Epithelial cell of esophagus (primary cell): ENCODE results near the gene DHDDS.

Experiments used
- DNase-seq: peaks from one replicate; pipeline ENCODE4 v3.0.0; 2010; ENCODE audit warnings: low read depth
- H3K4me3 ChIP-seq: 2 replicates; pipeline ENCODE4 v1.5.1; 2011; ENCODE audit warnings: mild to moderate bottlenecking, low read length, control low read depth
- CTCF ChIP-seq: IDR thresholded peaks from 2 replicates; pipeline ENCODE4 v1.5.1; 2011; ENCODE audit warnings: low read depth, mild to moderate bottlenecking, low read length, control low read depth, inconsistent platforms; ENCODE audit not compliant: insufficient read depth; ENCODE audit errors: missing control alignments

The DHDDS gene

DNA sequence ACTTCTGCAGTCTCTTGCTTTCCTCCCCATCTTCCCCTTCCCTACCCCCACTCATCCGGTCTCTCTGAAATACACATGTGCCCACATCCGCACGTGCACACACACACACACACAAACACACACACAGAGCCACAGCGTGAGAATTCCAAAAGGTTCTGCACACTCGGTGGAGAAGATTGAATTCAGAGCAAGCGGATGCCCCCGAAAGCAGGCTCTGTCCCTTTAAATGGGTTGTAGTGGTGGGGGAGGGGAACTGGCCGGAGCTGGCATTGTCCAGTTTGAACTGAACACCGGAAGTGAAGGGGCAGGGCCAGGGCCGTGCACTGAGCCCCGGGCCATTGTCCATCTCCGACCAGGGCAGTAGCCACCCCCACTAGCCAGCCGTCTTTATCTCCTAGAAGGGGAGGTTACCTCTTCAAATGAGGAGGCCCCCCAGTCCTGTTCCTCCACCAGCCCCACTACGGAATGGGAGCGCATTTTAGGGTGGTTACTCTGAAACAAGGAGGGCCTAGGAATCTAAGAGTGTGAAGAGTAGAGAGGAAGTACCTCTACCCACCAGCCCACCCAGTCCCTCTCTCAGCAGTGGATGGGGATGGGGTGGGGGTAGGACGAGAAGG lies 22.8 kb upstream of the DHDDS start:
- H3K4me3 ChIP-seq, result no peak overlapping the region
- TF ChIP-seq CTCF, result no peak
- no peak for DNase-seq

DNA sequence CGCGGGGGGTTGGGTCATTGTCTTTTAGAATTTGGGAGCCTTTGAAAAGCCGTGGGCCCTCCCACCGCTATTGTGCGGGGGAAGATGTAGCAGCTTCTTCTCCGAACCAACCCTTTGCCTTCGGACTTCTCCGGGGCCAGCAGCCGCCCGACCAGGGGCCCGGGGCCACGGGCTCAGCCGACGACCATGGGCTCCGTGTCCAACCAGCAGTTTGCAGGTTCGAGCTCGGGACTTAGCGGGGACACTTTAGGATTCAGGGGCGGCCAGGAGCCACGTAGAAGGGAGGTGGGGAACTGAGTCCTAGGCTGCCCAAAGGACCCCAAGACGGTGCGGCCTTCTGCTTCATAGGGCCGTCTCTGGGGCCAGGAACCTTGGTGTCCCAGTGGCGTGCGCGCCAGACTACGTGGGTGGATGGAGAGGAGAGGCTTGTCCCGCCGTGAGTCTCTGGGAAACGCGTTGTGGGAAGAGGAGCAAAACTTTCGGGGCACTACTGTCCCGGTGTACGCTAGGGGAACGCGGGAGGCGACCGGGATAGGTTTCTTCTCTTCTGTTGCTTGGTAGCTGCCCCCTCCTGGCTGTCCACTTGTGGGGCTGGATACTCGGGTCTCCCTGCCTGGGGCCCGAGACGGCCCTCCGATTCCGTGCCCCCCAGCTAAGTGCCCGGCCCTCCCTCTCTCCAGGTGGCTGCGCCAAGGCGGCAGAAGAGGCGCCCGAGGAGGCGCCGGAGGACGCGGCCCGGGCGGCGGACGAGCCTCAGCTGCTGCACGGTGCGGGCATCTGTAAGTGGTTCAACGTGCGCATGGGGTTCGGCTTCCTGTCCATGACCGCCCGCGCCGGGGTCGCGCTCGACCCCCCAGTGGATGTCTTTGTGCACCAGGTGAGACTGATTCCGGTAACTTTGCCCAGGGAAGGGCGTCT lies 21.2 kb upstream of the DHDDS start, which contains the start of gene LIN28A:
Gene LIN28A (plus strand): TSS at position 112 of the 918 bp plus-strand sequence. CDS start 75 bp downstream, at position 187.
- DNase-seq, result no peak
- no peak for TF ChIP-seq CTCF
- H3K4me3 ChIP-seq, result no peak within 1 kb of the TSS

DNA sequence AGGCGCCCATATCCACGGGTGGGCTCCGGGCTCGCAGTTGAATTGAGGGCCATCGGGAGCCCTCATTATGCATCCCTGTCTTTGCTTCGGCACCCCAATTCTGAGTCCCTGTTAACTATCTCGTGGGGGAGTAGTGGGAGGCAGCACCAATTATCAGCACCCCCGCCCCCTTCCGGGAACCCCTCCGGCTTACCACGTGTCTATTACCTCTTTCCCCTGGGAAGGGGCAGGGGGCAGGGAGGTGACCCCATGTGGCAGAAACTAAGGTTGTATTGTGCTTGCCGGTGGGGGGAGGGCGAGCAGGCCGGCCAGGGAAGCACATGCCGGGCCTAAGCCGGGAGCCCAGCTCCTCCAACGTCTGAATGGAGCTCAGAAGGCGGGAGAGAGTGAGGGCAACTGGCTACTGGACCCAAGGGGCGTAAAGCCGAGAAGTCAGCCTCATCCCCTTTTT lies 20.5 kb upstream of the DHDDS start:
- TF ChIP-seq CTCF, result no peak
- DNase-seq, result no peak
- no peak overlapping the region for H3K4me3 ChIP-seq

GRCh38 chr1:26412180-26412840 lies 19.8 kb upstream of the DHDDS start:
- H3K4me3 ChIP-seq, result no peak overlapping the region
- DNase-seq, result no peak
- no peak for TF ChIP-seq CTCF

GRCh38 chr1:26413031-26413430 lies 19.1 kb upstream of the DHDDS start:
- H3K4me3 ChIP-seq, result no peak overlapping the region
- no peak for TF ChIP-seq CTCF
- no peak for DNase-seq

GRCh38 chr1:26417111-26417759 lies 14.9 kb upstream of the DHDDS start:
- peak; percentile 93 for TF ChIP-seq CTCF
- DNase-seq, result peak; percentile 97
- no peak overlapping the region for H3K4me3 ChIP-seq
